Adrenal gland (tissue), 5 donors: ENCODE data around the gene DENND6B.

Experiments
- CTCF ChIP-seq, 6 experiments: fragments of 450-650 bp in 4 of 6; fragments of 200-600 bp in 2 of 6; sonication (generic) in 1 of 6; IDR thresholded peaks; 1 replicate in 5 of 6; 2 replicates in 1 of 6; pipeline versions ENCODE4 v1.5.1 to v1.8.0; 2016 to 2021; ENCODE audit warnings: antibody characterized with exemption in 6 of 6, mild to moderate bottlenecking in 2 of 6, moderate library complexity in 1 of 6
- POLR2A ChIP-seq, 2 donors: fragments of 450-650 bp; IDR thresholded peaks; one replicate each; pipeline ENCODE4 v1.6.1; 2017; ENCODE audit warnings: antibody characterized with exemption in 2 of 2, mild to moderate bottlenecking in 2 of 2, moderate library complexity in 1 of 2
- donor health status: DM: no; HTN: no; CAD: no.

GRCh38 chr22:50282361-50283155 is 44.3 kb downstream of the DENND6B start:
- no peak for TF ChIP-seq CTCF (IDR thresholded peaks at IDR 0.05)
- TF ChIP-seq POLR2A (IDR thresholded peaks at IDR 0.05) = peak in 1 of 2 donors; percentile 13
